Osteoblast (primary cell): Measurements from ENCODE around the gene GPR15. TPM values are rescaled to one million over a fixed set of nuclear protein-coding genes. Genes with fewer than 3 reads are reported as not detected.

ENCODE experiments used
- DNase-seq: peaks from one replicate; pipeline ENCODE4 v3.0.0; 2011; ENCODE audit warnings: low spot score, mixed read lengths; ENCODE audit not compliant: insufficient read length; ENCODE audit errors: missing footprints
- H2AFZ ChIP-seq: 2 replicates; pipeline ENCODE4 v1.6.0; 2011; ENCODE audit warnings: mild to moderate bottlenecking, low read length
- H3K27ac ChIP-seq: 2 replicates; pipeline ENCODE4 v1.5.1; 2011; ENCODE audit warnings: mild to moderate bottlenecking, low read depth, low read length, moderate library complexity
- H3K27me3 ChIP-seq: 2 replicates; pipeline ENCODE4 v1.6.0; 2012; ENCODE audit warnings: mild to moderate bottlenecking, control low read depth, inconsistent platforms, low read length, moderate library complexity; ENCODE audit not compliant: insufficient read depth
- H3K36me3 ChIP-seq: 2 replicates; pipeline ENCODE4 v1.5.1; 2011; ENCODE audit warnings: mild to moderate bottlenecking, low read length, control low read depth, moderate library complexity; ENCODE audit not compliant: insufficient read depth
- H3K4me1 ChIP-seq: 2 replicates; pipeline ENCODE4 v1.5.1; 2011; ENCODE audit warnings: mild to moderate bottlenecking, low read length, control low read depth, moderate library complexity; ENCODE audit not compliant: insufficient read depth
- H3K4me2 ChIP-seq: 2 replicates; pipeline ENCODE4 v1.6.0; 2011; ENCODE audit warnings: mild to moderate bottlenecking, low read length; ENCODE audit not compliant: insufficient read depth
- H3K4me3 ChIP-seq: fragments of 200-600 bp; sonication (generic); 3 replicates; pipeline ENCODE4 v1.5.1; 2012; ENCODE audit warnings: mild to moderate bottlenecking, low read length, inconsistent platforms; ENCODE audit not compliant: insufficient read depth
- H3K79me2 ChIP-seq: 2 replicates; pipeline ENCODE4 v1.6.0; 2012; ENCODE audit warnings: mild to moderate bottlenecking, low read length, control low read depth, inconsistent platforms; ENCODE audit not compliant: insufficient read depth
- H3K9me3 ChIP-seq: 2 replicates; pipeline ENCODE4 v1.5.1; 2011; ENCODE audit warnings: low read depth, low read length, control low read depth
- H4K20me1 ChIP-seq: 2 replicates; pipeline ENCODE4 v1.6.0; 2012; ENCODE audit warnings: mild to moderate bottlenecking, low read length, control low read depth; ENCODE audit not compliant: insufficient read depth
- total RNA-seq: library from RNA; depleted of rRNA; stranded (reverse); fragments of >200 nt; gene quantifications from 2 replicates; pipeline ENCODE4 v1.2.3, GENCODE V29; 2012
- TF ChIP-seq, protein P1 (sequence below): IDR thresholded peaks from 2 replicates; pipeline ENCODE4 v1.5.1; 2011; ENCODE audit warnings: mild to moderate bottlenecking, low read depth, low read length, moderate library complexity; ENCODE audit errors: extremely low read depth

The GPR15 gene
- total RNA-seq, 1 donor = not detected

DNA sequence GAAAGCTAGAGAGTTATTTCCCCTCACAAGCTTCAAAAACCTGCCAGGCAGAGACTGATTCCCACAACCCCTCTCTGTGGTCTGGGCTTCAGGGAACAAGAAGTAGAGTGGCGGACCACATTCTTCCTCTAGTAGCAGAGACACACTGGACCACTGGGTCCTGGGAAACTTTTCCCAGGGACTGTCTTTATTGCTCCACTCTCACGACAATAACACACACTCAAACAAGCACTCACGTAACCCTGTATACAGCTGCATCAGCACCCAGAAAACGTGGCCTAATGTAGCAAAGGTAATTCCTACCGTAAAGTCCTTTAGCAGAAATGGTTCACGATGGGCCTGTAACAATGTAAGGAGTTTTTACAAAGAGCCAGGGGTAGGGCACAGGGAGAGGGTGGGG, 34.1 kb downstream of the GPR15 start:
- Histone ChIP-seq H3K4me1 (peaks cover 4% of the 10 kb centered on the region), H3K9me3 (no peaks in the 10 kb centered on the region), H2AFZ (no peak overlapping the region), H3K27ac (no peak overlapping the region), H3K27me3 (no peaks in the 10 kb centered on the region), H3K79me2 (no peaks in the 10 kb centered on the region), H3K36me3 (no peaks in the 10 kb centered on the region), H3K4me2 (no peak overlapping the region), H4K20me1 (no peaks in the 10 kb centered on the region), H3K4me3 (no peak overlapping the region)
- DNase-seq = no peak
- TF ChIP-seq, protein P1, sequence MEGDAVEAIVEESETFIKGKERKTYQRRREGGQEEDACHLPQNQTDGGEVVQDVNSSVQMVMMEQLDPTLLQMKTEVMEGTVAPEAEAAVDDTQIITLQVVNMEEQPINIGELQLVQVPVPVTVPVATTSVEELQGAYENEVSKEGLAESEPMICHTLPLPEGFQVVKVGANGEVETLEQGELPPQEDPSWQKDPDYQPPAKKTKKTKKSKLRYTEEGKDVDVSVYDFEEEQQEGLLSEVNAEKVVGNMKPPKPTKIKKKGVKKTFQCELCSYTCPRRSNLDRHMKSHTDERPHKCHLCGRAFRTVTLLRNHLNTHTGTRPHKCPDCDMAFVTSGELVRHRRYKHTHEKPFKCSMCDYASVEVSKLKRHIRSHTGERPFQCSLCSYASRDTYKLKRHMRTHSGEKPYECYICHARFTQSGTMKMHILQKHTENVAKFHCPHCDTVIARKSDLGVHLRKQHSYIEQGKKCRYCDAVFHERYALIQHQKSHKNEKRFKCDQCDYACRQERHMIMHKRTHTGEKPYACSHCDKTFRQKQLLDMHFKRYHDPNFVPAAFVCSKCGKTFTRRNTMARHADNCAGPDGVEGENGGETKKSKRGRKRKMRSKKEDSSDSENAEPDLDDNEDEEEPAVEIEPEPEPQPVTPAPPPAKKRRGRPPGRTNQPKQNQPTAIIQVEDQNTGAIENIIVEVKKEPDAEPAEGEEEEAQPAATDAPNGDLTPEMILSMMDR = no peak

DNA sequence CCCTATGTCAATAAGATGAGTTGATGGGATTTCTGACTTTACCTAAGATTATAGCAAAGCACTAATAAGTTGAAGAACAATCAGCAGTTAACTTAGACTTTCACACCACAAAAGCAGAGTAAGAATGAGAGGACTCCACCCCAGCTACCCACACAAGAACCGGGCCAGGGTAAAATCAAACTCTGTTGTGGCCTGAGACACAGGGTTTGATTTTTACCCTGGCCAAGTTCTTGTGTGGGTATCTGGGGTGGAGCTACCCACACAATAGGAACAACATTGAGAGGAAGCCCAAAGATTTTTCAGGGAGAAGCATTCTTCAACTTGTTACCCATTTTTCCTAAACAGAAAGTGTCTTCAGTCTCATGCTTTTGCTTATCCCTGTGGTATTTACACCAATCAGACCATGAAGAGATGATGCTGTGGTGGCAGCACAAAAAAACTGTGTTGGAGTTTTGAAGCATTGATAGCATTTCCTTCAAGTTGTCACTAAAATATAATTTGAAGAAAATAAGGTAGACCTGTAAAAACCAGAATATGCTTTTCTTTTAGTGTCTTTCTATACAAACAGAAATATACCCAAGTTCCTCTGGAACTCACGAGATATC, 36.0 kb downstream of the GPR15 start:
- Histone ChIP-seq H3K4me1 (no peaks in the 10 kb centered on the region), H3K4me3 (no peak overlapping the region), H3K36me3 (no peaks in the 10 kb centered on the region), H4K20me1 (no peaks in the 10 kb centered on the region), H3K27me3 (no peaks in the 10 kb centered on the region), H3K79me2 (no peaks in the 10 kb centered on the region), H3K9me3 (no peaks in the 10 kb centered on the region), H3K27ac (no peak overlapping the region), H2AFZ (no peak overlapping the region), H3K4me2 (no peak overlapping the region)
- DNase-seq = no peak
- TF ChIP-seq, protein P1 = no peak

DNA sequence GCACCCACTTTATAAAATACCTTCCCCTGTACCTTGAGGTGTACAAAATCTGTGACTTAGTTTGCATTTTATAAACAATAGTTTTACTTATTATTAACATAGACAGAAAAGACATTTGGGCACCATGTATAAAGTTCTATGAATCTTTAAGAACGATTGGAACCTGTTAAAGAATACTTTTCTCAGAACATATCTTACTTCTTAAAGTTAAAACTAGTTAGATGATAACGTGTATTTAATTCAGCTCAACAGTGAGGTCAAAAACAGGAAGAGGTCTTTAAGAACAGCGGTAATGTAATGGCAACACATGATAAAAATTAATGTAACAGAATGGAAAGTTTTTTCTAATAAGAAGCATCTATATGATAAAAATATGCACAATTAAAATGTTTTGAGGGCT, 36.6 kb downstream of the GPR15 start:
- Histone ChIP-seq H3K36me3 (no peaks in the 10 kb centered on the region), H2AFZ (no peak overlapping the region)
- DNase-seq = no peak

DNA sequence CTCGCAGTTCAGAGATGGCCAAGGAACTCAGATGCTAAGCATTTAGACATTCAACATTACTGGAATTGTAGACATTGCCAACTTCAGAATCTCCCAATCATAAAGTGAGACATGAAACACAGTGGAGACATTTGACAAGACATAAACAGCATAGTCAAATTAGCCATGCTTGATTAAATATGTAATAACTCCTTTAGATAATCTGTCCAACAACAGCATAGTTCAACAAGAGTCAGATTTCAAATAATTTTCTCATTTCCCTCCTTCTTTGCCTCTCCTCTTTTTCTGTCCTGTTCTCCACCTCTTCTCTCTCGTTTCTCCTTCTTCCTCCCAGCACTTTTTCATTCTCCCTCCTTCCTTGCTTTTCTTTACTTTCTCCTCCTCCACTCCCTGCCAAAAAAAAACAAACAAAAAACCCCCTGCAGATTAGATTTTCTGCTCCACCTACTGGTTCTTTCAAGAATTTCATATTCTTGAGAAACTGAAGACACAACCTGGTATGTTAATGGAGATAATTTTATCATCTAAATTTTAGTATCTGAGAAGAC, 41.5 kb downstream of the GPR15 start:
- no peak for DNase-seq
- Histone ChIP-seq H3K27me3 (no peaks in the 10 kb centered on the region), H3K4me2 (no peak overlapping the region), H4K20me1 (no peaks in the 10 kb centered on the region), H3K27ac (no peak overlapping the region), H3K36me3 (no peaks in the 10 kb centered on the region), H3K79me2 (no peaks in the 10 kb centered on the region), H2AFZ (no peak overlapping the region), H3K4me3 (no peak overlapping the region), H3K4me1 (peaks cover 6% of the 10 kb centered on the region), H3K9me3 (no peaks in the 10 kb centered on the region)
- TF ChIP-seq, protein P1 = peak; percentile 50

More for the DNA sequence above, 36.6 kb downstream of the GPR15 start:
- Histone ChIP-seq H3K27ac (no peak overlapping the region), H4K20me1 (no peaks in the 10 kb centered on the region), H3K79me2 (no peaks in the 10 kb centered on the region), H3K27me3 (no peaks in the 10 kb centered on the region), H3K4me3 (no peak overlapping the region), H3K9me3 (no peaks in the 10 kb centered on the region), H3K4me2 (no peak overlapping the region), H3K4me1 (no peaks in the 10 kb centered on the region)
- TF ChIP-seq, protein P1 = no peak
